HepG2 (cell line): ENCODE results near the gene EIF3J. TPM values are rescaled to one million over a fixed set of nuclear protein-coding genes. Genes with fewer than 3 reads are reported as not detected.

Experiments
- HIVEP1 ChIP-seq: sonication (generic); formaldehyde crosslinking; IDR thresholded peaks from 2 replicates; pipeline ENCODE4 v1.4.0; 2020; ENCODE audit warnings: mild to moderate bottlenecking, missing genetic modification reagents
- KDM3A ChIP-seq: IDR thresholded peaks from 2 replicates; pipeline ENCODE4 v1.6.1; 2018; ENCODE audit warnings: low read depth, missing compliant biosample characterization
- KLF11 ChIP-seq: IDR thresholded peaks from 2 replicates; pipeline ENCODE4 v1.6.1; 2016; ENCODE audit warnings: missing compliant biosample characterization
- MIER2 ChIP-seq: IDR thresholded peaks from 2 replicates; pipeline ENCODE4 v1.6.1; 2016; ENCODE audit warnings: missing biosample characterization, missing genetic modification reagents
- NR2F6 ChIP-seq, 2 experiments: IDR thresholded peaks; 2 replicates each; pipeline ENCODE4 v1.6.1; 2016; ENCODE audit warnings: antibody characterized with exemption in 1 of 2, mild to moderate bottlenecking in 1 of 2
- PHF5A ChIP-seq: IDR thresholded peaks from one replicate; pipeline ENCODE4 v1.6.1; 2018; ENCODE audit warnings: low read depth, missing genetic modification reagents; ENCODE audit not compliant: unreplicated experiment
- POLR2AphosphoS2 ChIP-seq: IDR thresholded peaks from 2 replicates; pipeline ENCODE4 v1.6.1; 2011; ENCODE audit warnings: low read depth, low read length, improper control_type of control experiment
- RAD21 ChIP-seq: fragments of 450-650 bp; formaldehyde crosslinking; IDR thresholded peaks from 2 replicates; pipeline ENCODE4 v1.5.0; 2020; ENCODE audit warnings: mild to moderate bottlenecking
- SNAI1 ChIP-seq: sonication (generic); formaldehyde crosslinking; IDR thresholded peaks from 2 replicates; pipeline ENCODE4 v1.5.0; 2020; ENCODE audit warnings: mild to moderate bottlenecking, missing genetic modification reagents, borderline replicate concordance
- SNRNP70 ChIP-seq: fragments of 200-400 bp; formaldehyde crosslinking; IDR thresholded peaks from 2 replicates; pipeline ENCODE4 v1.6.1; 2017; ENCODE audit warnings: mild to moderate bottlenecking, low read depth, low read length, moderate library complexity
- SOX6 ChIP-seq, 2 experiments: fragments of 450-650 bp in 1 of 2; sonication (generic) in 1 of 2; formaldehyde crosslinking in 1 of 2; IDR thresholded peaks; 2 replicates each; pipeline versions ENCODE4 v1.4.0 to v1.6.1; 2017 to 2020; ENCODE audit warnings: antibody characterized with exemption in 1 of 2, mild to moderate bottlenecking in 1 of 2, missing genetic modification reagents in 1 of 2
- STAT5B ChIP-seq: sonication (generic); formaldehyde crosslinking; IDR thresholded peaks from 2 replicates; pipeline ENCODE4 v1.4.0; 2020; ENCODE audit warnings: missing genetic modification reagents
- TBX3 ChIP-seq: fragments of 450-650 bp; IDR thresholded peaks from 2 replicates; pipeline ENCODE4 v1.6.1; 2017; ENCODE audit warnings: antibody characterized with exemption, mild to moderate bottlenecking, inconsistent platforms, borderline replicate concordance
- THAP8 ChIP-seq: sonication (generic); formaldehyde crosslinking; IDR thresholded peaks from 2 replicates; pipeline ENCODE4 v1.5.1; 2020; ENCODE audit warnings: missing genetic modification reagents, mild to moderate bottlenecking, borderline replicate concordance
- TOE1 ChIP-seq: sonication (generic); formaldehyde crosslinking; IDR thresholded peaks from 2 replicates; pipeline ENCODE4 v1.4.0; 2020; ENCODE audit warnings: mild to moderate bottlenecking, missing genetic modification reagents
- ZFX ChIP-seq: sonication (generic); formaldehyde crosslinking; IDR thresholded peaks from 2 replicates; pipeline ENCODE4 v1.4.0; 2020; ENCODE audit warnings: mild to moderate bottlenecking, low read depth, missing genetic modification reagents, moderate library complexity
- ZNF124 ChIP-seq: sonication (generic); formaldehyde crosslinking; IDR thresholded peaks from 2 replicates; pipeline ENCODE4 v1.4.0; 2020; ENCODE audit warnings: missing genetic modification reagents
- ZNF256 ChIP-seq: sonication (generic); formaldehyde crosslinking; conservative IDR thresholded peaks from 2 replicates; pipeline ENCODE4 v1.4.0; 2020; ENCODE audit warnings: missing genetic modification reagents
- ZNF547 ChIP-seq: sonication (generic); formaldehyde crosslinking; IDR thresholded peaks from 2 replicates; pipeline ENCODE4 v1.5.1; 2020; ENCODE audit warnings: mild to moderate bottlenecking, missing genetic modification reagents
- ZNF660 ChIP-seq: sonication (generic); formaldehyde crosslinking; IDR thresholded peaks from 2 replicates; pipeline ENCODE4 v1.5.1; 2020; ENCODE audit warnings: mild to moderate bottlenecking, low read depth, missing genetic modification reagents, borderline replicate concordance
- ZNF788 ChIP-seq: sonication (generic); formaldehyde crosslinking; IDR thresholded peaks from 2 replicates; pipeline ENCODE4 v1.5.0; 2020; ENCODE audit warnings: mild to moderate bottlenecking, missing genetic modification reagents, borderline replicate concordance
- polyA plus RNA-seq, 8 experiments: library from polyadenylated mRNA; depleted of rRNA in 3 of 8; stranded (reverse) in 7 of 8; unstranded in 1 of 8; fragments of >200 nt; fragmentation: Illumina TruSeq in 4 of 8; extraction: Trizol in 4 of 8; gene quantifications; 2 replicates each; pipeline versions ENCODE4 v1.2.1 to v1.2.3, GENCODE V29; 2011 to 2016; ENCODE audit warnings: low read depth in 4 of 8, missing spikeins in 1 of 8, mixed read lengths in 1 of 8; ENCODE audit not compliant: insufficient read depth in 1 of 8
- total RNA-seq, 5 experiments: library from RNA; depleted of rRNA; stranded (reverse); fragments of >200 nt; fragmentation: Illumina TruSeq; extraction: Trizol; gene quantifications; 2 replicates each; pipeline ENCODE4 v1.2.3, GENCODE V29; 2016; ENCODE audit warnings: low read depth in 1 of 5
- TF ChIP-seq, protein P1 (sequence below): sonication (generic); formaldehyde crosslinking; conservative IDR thresholded peaks from 2 replicates; pipeline ENCODE4 v1.8.0; 2022; ENCODE audit warnings: missing genetic modification reagents
- TF ChIP-seq, protein P2 (sequence below): sonication (generic); formaldehyde crosslinking; IDR thresholded peaks from 2 replicates; pipeline ENCODE4 v1.8.0; 2022; ENCODE audit warnings: mild to moderate bottlenecking, missing genetic modification reagents, borderline replicate concordance
- TF ChIP-seq, protein P3 (sequence below): sonication (generic); formaldehyde crosslinking; IDR thresholded peaks from 2 replicates; pipeline ENCODE4 v1.8.1; 2023; ENCODE audit warnings: mild to moderate bottlenecking, inconsistent platforms, moderate library complexity, missing genetic modification reagents, borderline replicate concordance

EIF3J gene
- total and polyA plus RNA-seq, 2 of the 13 experiments (the other 11 are each of a cell fraction or from before 2014, with no cell fraction given), result 51.7 to 69.2 TPM

DNA sequence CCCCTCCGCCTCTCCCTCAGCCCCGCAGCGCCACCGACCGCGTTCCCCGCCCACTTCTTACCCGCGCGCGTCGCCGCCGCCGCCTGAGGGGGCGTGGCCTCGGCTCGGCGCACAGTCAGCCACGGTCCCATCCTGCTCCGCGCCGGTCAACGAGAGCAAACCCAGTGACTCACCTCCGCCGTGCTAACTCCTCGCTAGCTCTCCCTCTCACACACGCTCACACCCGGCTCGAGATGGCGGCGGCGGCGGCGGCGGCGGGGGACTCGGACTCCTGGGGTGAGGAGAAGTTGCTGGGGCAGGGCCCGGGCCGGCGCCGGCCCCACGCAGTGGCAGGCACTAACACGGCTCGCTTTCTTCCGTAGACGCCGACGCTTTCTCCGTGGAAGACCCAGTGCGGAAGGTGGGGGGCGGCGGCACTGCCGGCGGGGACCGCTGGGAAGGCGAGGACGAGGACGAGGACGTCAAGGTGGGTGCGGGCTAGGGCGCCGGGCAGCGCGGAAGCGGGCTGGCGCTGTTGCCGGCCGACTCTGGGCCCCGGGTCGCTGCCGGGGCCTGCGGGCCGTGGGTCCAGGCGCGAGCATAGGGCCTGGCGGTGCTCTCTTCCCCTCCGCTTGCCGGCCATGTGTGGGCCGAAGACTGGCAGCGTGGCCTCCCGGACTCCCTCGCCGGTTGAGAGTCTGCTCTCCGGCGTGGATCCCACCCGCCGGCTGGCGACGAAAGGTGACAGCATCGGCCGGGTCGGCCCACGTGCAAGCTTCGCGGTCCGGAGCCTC lies at the start of gene EIF3J (continued):
- TF ChIP-seq RAD21 (CRISPR knock-in tag) (no peak; the same call in 1 of the 2 replicates), ZNF124 (CRISPR knock-in tag) (0 out of 2 replicates have a peak, but pooled peaks have one; percentile 2), TBX3 (no peak), HIVEP1 (no peak), KLF11 (no peak), SNRNP70 (no peak), ZNF660 (CRISPR knock-in tag) (no peak), PHF5A (CRISPR knock-in tag) (no peak), SNAI1 (CRISPR knock-in tag) (no peak), ZNF788 (peak; percentile 79), STAT5B (CRISPR knock-in tag) (0 out of 2 replicates have a peak, but pooled peaks have one; percentile 57), NR2F6 (IDR thresholded peaks at IDR 0.05) (no peak), NR2F6 (CRISPR knock-in tag; IDR thresholded peaks at IDR 0.05) (no peak), MIER2 (CRISPR knock-in tag) (no peak), TOE1 (CRISPR knock-in tag) (no peak), ZNF256 (CRISPR knock-in tag) (no peak), POLR2AphosphoS2 (no peak), KDM3A (no peak), SOX6 (IDR thresholded peaks at IDR 0.05) (no peak), SOX6 (CRISPR knock-in tag; IDR thresholded peaks at IDR 0.05) (0 out of 2 replicates have a peak, but pooled peaks have one; percentile 10), ZFX (CRISPR knock-in tag) (peak; percentile 87), ZNF547 (0 out of 2 replicates have a peak, but pooled peaks have one; percentile 53), THAP8 (no peak)
- TF ChIP-seq, protein P1, sequence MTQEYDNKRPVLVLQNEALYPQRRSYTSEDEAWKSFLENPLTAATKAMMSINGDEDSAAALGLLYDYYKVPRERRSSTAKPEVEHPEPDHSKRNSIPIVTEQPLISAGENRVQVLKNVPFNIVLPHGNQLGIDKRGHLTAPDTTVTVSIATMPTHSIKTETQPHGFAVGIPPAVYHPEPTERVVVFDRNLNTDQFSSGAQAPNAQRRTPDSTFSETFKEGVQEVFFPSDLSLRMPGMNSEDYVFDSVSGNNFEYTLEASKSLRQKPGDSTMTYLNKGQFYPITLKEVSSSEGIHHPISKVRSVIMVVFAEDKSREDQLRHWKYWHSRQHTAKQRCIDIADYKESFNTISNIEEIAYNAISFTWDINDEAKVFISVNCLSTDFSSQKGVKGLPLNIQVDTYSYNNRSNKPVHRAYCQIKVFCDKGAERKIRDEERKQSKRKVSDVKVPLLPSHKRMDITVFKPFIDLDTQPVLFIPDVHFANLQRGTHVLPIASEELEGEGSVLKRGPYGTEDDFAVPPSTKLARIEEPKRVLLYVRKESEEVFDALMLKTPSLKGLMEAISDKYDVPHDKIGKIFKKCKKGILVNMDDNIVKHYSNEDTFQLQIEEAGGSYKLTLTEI (CRISPR knock-in tag), result no peak
- TF ChIP-seq, protein P2, sequence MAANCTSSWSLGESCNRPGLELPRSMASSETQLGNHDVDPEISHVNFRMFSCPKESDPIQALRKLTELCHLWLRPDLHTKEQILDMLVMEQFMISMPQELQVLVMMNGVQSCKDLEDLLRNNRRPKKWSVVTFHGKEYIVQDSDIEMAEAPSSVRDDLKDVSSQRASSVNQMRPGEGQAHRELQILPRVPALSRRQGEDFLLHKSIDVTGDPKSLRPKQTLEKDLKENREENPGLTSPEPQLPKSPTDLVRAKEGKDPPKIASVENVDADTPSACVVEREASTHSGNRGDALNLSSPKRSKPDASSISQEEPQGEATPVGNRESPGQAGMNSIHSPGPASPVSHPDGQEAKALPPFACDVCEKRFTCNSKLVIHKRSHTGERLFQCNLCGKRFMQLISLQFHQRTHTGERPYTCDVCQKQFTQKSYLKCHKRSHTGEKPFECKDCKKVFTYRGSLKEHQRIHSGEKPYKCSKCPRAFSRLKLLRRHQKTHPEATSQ (CRISPR knock-in tag), result no peak
- TF ChIP-seq, protein P3, sequence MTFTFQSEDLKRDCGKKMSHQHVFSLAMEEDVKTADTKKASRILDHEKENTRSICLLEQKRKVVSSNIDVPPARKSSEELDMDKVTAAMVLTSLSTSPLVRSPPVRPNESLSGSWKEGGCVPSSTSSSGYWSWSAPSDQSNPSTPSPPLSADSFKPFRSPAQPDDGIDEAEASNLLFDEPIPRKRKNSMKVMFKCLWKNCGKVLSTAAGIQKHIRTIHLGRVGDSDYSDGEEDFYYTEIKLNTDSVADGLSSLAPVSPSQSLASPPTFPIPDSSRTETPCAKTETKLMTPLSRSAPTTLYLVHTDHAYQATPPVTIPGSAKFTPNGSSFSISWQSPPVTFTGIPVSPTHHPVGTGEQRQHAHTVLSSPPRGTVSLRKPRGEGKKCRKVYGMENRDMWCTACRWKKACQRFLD (CRISPR knock-in tag), result peak; percentile 87; the same call in 1 of the 2 replicates
